K562 (cell line): ENCODE data around the gene CPNE1. TPM values are rescaled to one million over a fixed set of nuclear protein-coding genes. Genes with fewer than 3 reads are reported as not detected.

Experiments used
- ATAC-seq: fragments of 200-7000 bp; cut with Tn5 transposase; 3 replicates; pipeline ENCODE4 v1.9.1; 2020; ENCODE audit warnings: moderate library complexity
- BruUV-seq: library from RNA; stranded (reverse); fragments of 400-500 nt; replicated peaks from 2 replicates; lab custom pipeline; 2021; lab: Mats Ljungman, UMichigan
- CTCF ChIA-PET: fragments of 300-600 bp; formaldehyde crosslinking; extraction: SDS; loops from one replicate; lab custom pipeline; 2021; ENCODE audit warnings: low intra/inter-chr PET ratio; lab: Yijun Ruan, JAX
- POLR2A ChIA-PET: fragments of 300-600, 350-650 bp; sonication (Branson Sonifier 250); formaldehyde crosslinking; extraction: SDS; loops from one replicate; lab custom pipeline; 2021; ENCODE audit warnings: antibody characterized with exemption, inconsistent platforms; lab: Yijun Ruan, JAX
- DNase-seq, 4 experiments: peaks; one replicate each; pipeline versions ENCODE4 v3.0.0 to v3.0.0-alpha.2; 2011 to 2018; ENCODE audit warnings: low spot score in 3 of 4, mixed read lengths in 3 of 4; ENCODE audit errors: extremely low read depth in 1 of 4
- FAIRE-seq: peaks from 2 replicates; lab custom pipeline; 2011; peaks lifted over from hg19 to GRCh38; lab: Jason Lieb, UNC
- H2AFZ ChIP-seq: 2 replicates; pipeline ENCODE4 v1.6.0; 2011; ENCODE audit warnings: low read depth, low read length, control low read depth, inconsistent platforms
- H3K27ac ChIP-seq: fragments of 200-600 bp; 3 replicates; pipeline ENCODE4 v1.8.0; 2011; ENCODE audit warnings: low read depth, mild to moderate bottlenecking, control low read depth, inconsistent platforms, low read length, moderate library complexity, mixed read lengths; ENCODE audit errors: extremely low read depth
- H3K27me3 ChIP-seq, 2 experiments: fragments of 300-600 bp in 1 of 2; 2 replicates in 1 of 2; 3 replicates in 1 of 2; pipeline versions ENCODE4 v1.6.0 to v1.8.0; 2011; ENCODE audit warnings: inconsistent platforms in 2 of 2, low read length in 2 of 2, mild to moderate bottlenecking in 1 of 2, mixed read lengths in 1 of 2, moderate library complexity in 1 of 2; ENCODE audit not compliant: control insufficient read depth in 2 of 2, insufficient read depth in 2 of 2
- H3K36me3 ChIP-seq: fragments of 300-600 bp; 3 replicates; pipeline ENCODE4 v1.8.0; 2011; ENCODE audit warnings: mild to moderate bottlenecking, low read length, inconsistent platforms; ENCODE audit not compliant: control insufficient read depth, insufficient read depth
- H3K4me1 ChIP-seq, 2 experiments: fragments of 200-600 bp in 1 of 2; replicated peaks in 1 of 2; 2 replicates in 1 of 2; 3 replicates in 1 of 2; pipeline versions ENCODE4 v1.5.1 to v1.8.0; 2011; ENCODE audit warnings: inconsistent platforms in 2 of 2, low read length in 2 of 2, mild to moderate bottlenecking in 1 of 2, mixed read lengths in 1 of 2, moderate library complexity in 1 of 2; ENCODE audit not compliant: control insufficient read depth in 2 of 2, insufficient read depth in 2 of 2
- H3K4me2 ChIP-seq: 2 replicates; pipeline ENCODE4 v1.6.1; 2011; ENCODE audit warnings: low read length, control low read depth, inconsistent platforms, mixed read lengths; ENCODE audit not compliant: insufficient read depth
- H3K4me3 ChIP-seq: fragments of 200-600 bp; sonication (generic), shearing (Covaris generic); 2 replicates; pipeline ENCODE4 v1.5.1; 2016; ENCODE audit warnings: control low read depth, inconsistent platforms
- H3K79me2 ChIP-seq: fragments of 200-600 bp; 3 replicates; pipeline ENCODE4 v1.8.0; 2011; ENCODE audit warnings: low read length, inconsistent platforms; ENCODE audit not compliant: control insufficient read depth, insufficient read depth
- H3K9ac ChIP-seq, 2 experiments: 2 replicates each; pipeline versions ENCODE4 v1.6.0 to v1.6.1; 2011; ENCODE audit warnings: low read depth in 2 of 2, low read length in 2 of 2, control low read depth in 1 of 2, inconsistent platforms in 1 of 2, mild to moderate bottlenecking in 1 of 2, mixed read lengths in 1 of 2; ENCODE audit not compliant: insufficient read depth in 1 of 2
- H3K9me1 ChIP-seq: one replicate; pipeline ENCODE4 v1.6.0; 2011; ENCODE audit warnings: inconsistent platforms, mild to moderate bottlenecking, low read length, moderate library complexity; ENCODE audit not compliant: control insufficient read depth, insufficient read depth
- H3K9me3 ChIP-seq: replicated peaks from 2 replicates; pipeline ENCODE4 v1.5.1; 2011; ENCODE audit warnings: low read depth, low read length, inconsistent platforms; ENCODE audit not compliant: control insufficient read depth, insufficient read depth
- H4K20me1 ChIP-seq: replicated peaks from 2 replicates; pipeline ENCODE4 v1.6.1; 2011; ENCODE audit warnings: low read length, inconsistent platforms, mixed read lengths; ENCODE audit not compliant: control insufficient read depth, insufficient read depth
- RBM34 ChIP-seq: fragments of 200-400 bp; formaldehyde crosslinking; IDR thresholded peaks from 2 replicates; pipeline ENCODE4 v1.6.1; 2018; ENCODE audit warnings: low read length, borderline replicate concordance; ENCODE audit not compliant: insufficient read depth
- TCF7 ChIP-seq: sonication (generic); IDR thresholded peaks from 2 replicates; pipeline ENCODE4 v1.6.1; 2016; ENCODE audit warnings: antibody characterized with exemption, borderline replicate concordance
- TFE3 ChIP-seq: fragments of 450-650 bp; formaldehyde crosslinking; IDR thresholded peaks from 2 replicates; pipeline ENCODE4 v1.4.0; 2020; ENCODE audit warnings: mild to moderate bottlenecking, mixed read lengths
- ZFX ChIP-seq: sonication (generic); formaldehyde crosslinking; IDR thresholded peaks from 2 replicates; pipeline ENCODE4 v1.8.0; 2022; ENCODE audit warnings: mild to moderate bottlenecking, missing genetic modification reagents, moderate library complexity
- ZNF224 ChIP-seq: sonication (generic); formaldehyde crosslinking; IDR thresholded peaks from 2 replicates; pipeline ENCODE4 v1.8.0; 2022; ENCODE audit warnings: mild to moderate bottlenecking, missing genetic modification reagents
- ZNF668 ChIP-seq: fragments of 250-450 bp; sonication (Bioruptor Pico); IDR thresholded peaks from 2 replicates; pipeline ENCODE4 v1.8.0; 2022; ENCODE audit warnings: mild to moderate bottlenecking, inconsistent platforms
- WGBS: fragments of 100-300 bp; shearing (Covaris generic); methylation state at CpG from one replicate; pipeline ENCODE4 v1.1.6; 2016; ENCODE audit warnings: low coverage, mixed read lengths; ENCODE audit not compliant: insufficient coverage; ENCODE audit errors: missing lambda C conversion rate; 5-methylcytosine and 5-hydroxymethylcytosine counted together
- in situ Hi-C: fragments of 300-500 bp; cut with MboI; formaldehyde crosslinking; loops from 4 replicates; pipeline ENCODE4 v1.15.0; 2018; ENCODE audit warnings: inconsistent platforms, mixed read lengths
- intact Hi-C: fragments of 100-400 bp; cut with micrococcal nuclease; formaldehyde crosslinking; loops from 2 replicates; pipeline ENCODE4 v1.14.2; 2022
- polyA plus RNA-seq, 8 experiments: library from polyadenylated mRNA; depleted of rRNA in 4 of 8; stranded (reverse) in 5 of 8; unstranded in 3 of 8; fragments of >200 nt; fragmentation: Nextera tagmentation in 2 of 8; fragmentation: Illumina TruSeq in 1 of 8; extraction: Ambion mirVana in 2 of 8; extraction: Trizol in 1 of 8; gene quantifications; 2 replicates each; pipeline versions ENCODE4 v1.2.1 to v1.2.3, GENCODE V29; 2011 to 2014; ENCODE audit warnings: inconsistent platforms in 1 of 8, missing spikeins in 1 of 8
- total RNA-seq, 7 experiments: library from RNA; depleted of rRNA in 6 of 7; stranded (reverse); fragments of >200 nt in 6 of 7; fragmentation: Illumina TruSeq in 2 of 7; extraction: Trizol in 2 of 7; gene quantifications; 2 replicates each; pipeline versions ENCODE4 v1.2.1 to v1.2.3, GENCODE V29; 2011 to 2021; ENCODE audit warnings: low replicate concordance in 1 of 7

The CPNE1 gene
- total and polyA plus RNA-seq, 9 of the 15 experiments (the other 6 are each of a cell fraction or from before 2014, with no cell fraction given) = 42.1 to 102 (median 56.0) TPM

DNA sequence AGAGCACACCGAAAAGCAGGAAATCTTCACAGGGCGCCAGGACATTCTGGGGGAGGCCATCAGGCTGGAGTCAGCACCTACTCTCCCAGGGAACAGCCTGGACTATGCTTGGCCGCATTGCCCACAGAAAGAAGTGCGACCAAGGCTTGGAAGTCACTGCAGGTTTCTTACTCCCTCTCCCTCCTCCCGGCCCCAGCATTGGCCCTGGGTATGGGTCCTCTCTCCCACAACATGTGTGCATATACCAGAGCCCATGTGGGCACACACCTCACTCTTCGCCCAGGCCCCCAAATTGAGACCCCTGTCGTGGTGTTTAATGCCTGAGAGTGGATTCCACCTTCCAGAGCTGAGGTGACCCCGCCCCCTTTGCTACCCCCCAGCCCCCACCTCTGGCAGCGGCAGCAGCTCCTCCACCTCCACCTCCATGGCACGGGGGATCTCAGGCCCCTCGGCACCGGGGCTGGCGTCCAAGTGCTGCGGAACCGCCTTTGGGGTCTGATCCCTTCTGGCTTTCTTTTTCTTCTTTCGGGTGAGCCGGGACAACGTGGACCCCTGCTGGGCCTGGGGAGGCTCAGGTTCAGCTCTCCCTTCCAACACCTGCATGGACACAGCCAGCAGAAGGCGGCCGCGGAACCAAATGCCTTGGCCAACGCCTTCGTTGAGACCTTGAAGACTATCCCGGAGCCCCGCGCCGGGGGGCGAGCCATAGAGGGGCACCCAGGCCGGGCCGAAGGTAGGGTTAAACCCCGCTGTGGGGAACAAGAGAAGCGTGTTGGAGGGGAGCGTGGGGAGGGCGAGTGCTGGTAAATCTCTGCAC, 64.3 kb downstream of the CPNE1 start:
- ChIA-PET CTCF (no interaction called here), POLR2A (interaction anchor here (0.6 to 1.2 kb wide), 5 partner anchors 11 to 129 kb away, joined by 3 to 5 read pairs (median 4); partner anchors contain the start of genes ERGIC3 and SPAG4)
- H3K27ac ChIP-seq = no peak overlapping the region
- DNase-seq (peak in 3 of 4 experiments; percentile 5 to 8 (median 8)), ATAC-seq (no peak), FAIRE-seq (no peak)
- intact Hi-C loops = loop anchor here (5.0 kb wide), 1 partner anchor 88 kb away; no protein-coding TSS in a partner anchor
- no peaks in the 10 kb centered on the region for H3K9me1 ChIP-seq
- BruUV-seq = no TSS peak
- H3K27me3 ChIP-seq = peaks cover 0 to 32% of the 10 kb centered on the region in 2 experiments; a peak in 4 of 5 replicates
- TF ChIP-seq ZNF224 (CRISPR knock-in tag) (no peak), ZFX (CRISPR knock-in tag) (no peak), RBM34 (no peak), TFE3 (no peak), TCF7 (no peak), ZNF668 (no peak)
- no peaks in the 10 kb centered on the region for H3K36me3 ChIP-seq
- H4K20me1 ChIP-seq = no peaks in the 10 kb centered on the region
- no peak overlapping the region for H3K4me2 ChIP-seq
- H3K9me3 ChIP-seq = no peaks in the 10 kb centered on the region
- H3K9ac ChIP-seq = peak overlapping the region in 1 of 2 experiments; percentile 43; a peak in 2 of 4 replicates
- no peak overlapping the region; the same call in 1 of the 2 replicates for H2AFZ ChIP-seq
- H3K4me1 ChIP-seq = peaks cover 0 to 34% of the 10 kb centered on the region in 2 experiments; a peak in 3 of 5 replicates
- in situ Hi-C loops = no loop called here
- no peak overlapping the region for H3K4me3 ChIP-seq
- no peaks in the 10 kb centered on the region for H3K79me2 ChIP-seq
- WGBS = 37% methylated on average over 29 of the region's 34 CpGs
